Jurkat, Clone E6-1 (cell line): ENCODE data around the gene SLC9B2. TPM values are rescaled to one million over a fixed set of nuclear protein-coding genes. Genes with fewer than 3 reads are reported as not detected.
A peak's percentile ranks its signal among the peaks of the same experiment; 100 is the strongest.

ENCODE experiments used
- DNase-seq: peaks from one replicate; pipeline ENCODE4 v3.0.0-alpha.2; 2011; ENCODE audit warnings: low read depth, low spot score
- H3K4me3 ChIP-seq: 2 replicates; pipeline ENCODE4 v1.5.1; 2011; ENCODE audit warnings: mild to moderate bottlenecking, low read length, control low read depth, moderate library complexity
- polyA plus RNA-seq: library from polyadenylated mRNA; unstranded; fragments of >200 nt; gene quantifications from one replicate; pipeline ENCODE4 v1.2.1, GENCODE V29; 2012; ENCODE audit warnings: missing spikeins; ENCODE audit not compliant: insufficient read length, insufficient read depth

The SLC9B2 gene
- 13.6 TPM for polyA plus RNA-seq

- peak; percentile 28 for DNase-seq
- H3K4me3 ChIP-seq, result peak within 1 kb of the TSS; percentile 62
These were observed at the start of gene SLC9B2 for GRCh38 chr4:103076747-103077347. SLC9B2 (minus strand) TSS chr4:103076761; CDS start chr4:103067550, 9,211 bp downstream.

GRCh38 chr4:103126126-103126525 lies 49.6 kb upstream of the SLC9B2 start:
- H3K4me3 ChIP-seq, result no peak overlapping the region
- no peak for DNase-seq

- no peak for DNase-seq
- no peak overlapping the region for H3K4me3 ChIP-seq
These were observed 46.6 kb upstream of the SLC9B2 start for GRCh38 chr4:103123114-103123513.

- H3K4me3 ChIP-seq, result no peak overlapping the region
- no peak for DNase-seq
These were observed 41.6 kb upstream of the SLC9B2 start for GRCh38 chr4:103118166-103118565.

- DNase-seq, result no peak
- no peak overlapping the region for H3K4me3 ChIP-seq
These were observed 35.0 kb upstream of the SLC9B2 start for GRCh38 chr4:103111598-103111997.

GRCh38 chr4:103108542-103108941 lies 32.0 kb upstream of the SLC9B2 start:
- no peak for DNase-seq
- H3K4me3 ChIP-seq, result no peak overlapping the region

GRCh38 chr4:103105558-103106356 lies 29.2 kb upstream of the SLC9B2 start:
- no peak overlapping the region for H3K4me3 ChIP-seq
- DNase-seq, result peak; percentile 12

GRCh38 chr4:103104886-103105285 lies 28.3 kb upstream of the SLC9B2 start:
- no peak overlapping the region for H3K4me3 ChIP-seq
- DNase-seq, result no peak

- no peak for DNase-seq
- H3K4me3 ChIP-seq, result no peak overlapping the region
These were observed 24.1 kb upstream of the SLC9B2 start for GRCh38 chr4:103100691-103101090.

GRCh38 chr4:103099691-103100392 lies 23.3 kb upstream of the SLC9B2 start, which contains the start of gene BDH2:
BDH2 (minus strand) TSS chr4:103099834; CDS start chr4:103096254, 3,580 bp downstream.
- DNase-seq, result peak; percentile 91
- H3K4me3 ChIP-seq, result peak within 1 kb of the TSS; percentile 74

- DNase-seq, result no peak
- peak overlapping the region; percentile 74 for H3K4me3 ChIP-seq
These were observed 22.3 kb upstream of the SLC9B2 start for GRCh38 chr4:103098756-103099440.

- no peak for DNase-seq
- H3K4me3 ChIP-seq, result no peak overlapping the region
These were observed 21.8 kb upstream of the SLC9B2 start for GRCh38 chr4:103098341-103098740.

GRCh38 chr4:103097112-103097511 lies 20.6 kb upstream of the SLC9B2 start:
- DNase-seq, result no peak
- no peak overlapping the region for H3K4me3 ChIP-seq

- no peak overlapping the region for H3K4me3 ChIP-seq
- DNase-seq, result no peak
These were observed 18.5 kb upstream of the SLC9B2 start for GRCh38 chr4:103095080-103095479.

- no peak for DNase-seq
- no peak overlapping the region for H3K4me3 ChIP-seq
These were observed 15.7 kb upstream of the SLC9B2 start for GRCh38 chr4:103092245-103092644.

GRCh38 chr4:103091601-103092223 lies 15.2 kb upstream of the SLC9B2 start:
- DNase-seq, result peak; percentile 67
- H3K4me3 ChIP-seq, result no peak overlapping the region

GRCh38 chr4:103089481-103089880 lies 12.9 kb upstream of the SLC9B2 start:
- DNase-seq, result no peak

GRCh38 chr4:103086551-103086950 lies 10.0 kb upstream of the SLC9B2 start:
- no peak overlapping the region for H3K4me3 ChIP-seq
- DNase-seq, result no peak

More at GRCh38 chr4:103089481-103089880, 12.9 kb upstream of the SLC9B2 start:
- H3K4me3 ChIP-seq, result no peak overlapping the region
